Liver (tissue), 3 donors: Measurements from ENCODE around the gene KCNJ3.

ENCODE experiments used
- CTCF ChIP-seq: fragments of 150-350 bp; IDR thresholded peaks from 2 replicates; pipeline ENCODE4 v1.5.1; 2017; ENCODE audit warnings: improper control_type of control experiment, low read depth, low read length; ENCODE audit not compliant: missing input control
- EGR1 ChIP-seq, 2 donors: IDR thresholded peaks; 2 replicates each; pipeline ENCODE4 v1.6.1; 2016 to 2018; ENCODE audit warnings: antibody characterized with exemption in 2 of 2, low read depth in 2 of 2
- FOXA2 ChIP-seq: IDR thresholded peaks from 2 replicates; pipeline ENCODE4 v1.6.1; 2016; ENCODE audit warnings: antibody characterized with exemption
- GABPA ChIP-seq, 2 donors: IDR thresholded peaks in 1 of 2; conservative IDR thresholded peaks in 1 of 2; 2 replicates each; pipeline ENCODE4 v1.6.1; 2016; ENCODE audit warnings: antibody characterized with exemption in 2 of 2, mild to moderate bottlenecking in 1 of 2, moderate library complexity in 1 of 2
- JUND ChIP-seq, 2 donors: IDR thresholded peaks; 2 replicates each; pipeline ENCODE4 v1.6.1; 2016; ENCODE audit warnings: antibody characterized with exemption in 2 of 2
- MAX ChIP-seq: IDR thresholded peaks from 2 replicates; pipeline ENCODE4 v1.6.1; 2016; ENCODE audit warnings: antibody characterized with exemption
- NR2F2 ChIP-seq: IDR thresholded peaks from 2 replicates; pipeline ENCODE4 v1.6.1; 2016; ENCODE audit warnings: antibody characterized with exemption
- RAD21 ChIP-seq, 2 donors: IDR thresholded peaks; 2 replicates each; pipeline ENCODE4 v1.6.1; 2016; ENCODE audit warnings: antibody characterized with exemption in 2 of 2, mild to moderate bottlenecking in 2 of 2
- REST ChIP-seq: IDR thresholded peaks from 2 replicates; pipeline ENCODE4 v1.6.1; 2016; ENCODE audit warnings: antibody characterized with exemption, mild to moderate bottlenecking
- RXRA ChIP-seq, 2 donors: IDR thresholded peaks; 2 replicates each; pipeline ENCODE4 v1.6.1; 2017 to 2018; ENCODE audit warnings: antibody characterized with exemption in 2 of 2, mild to moderate bottlenecking in 1 of 2
- TAF1 ChIP-seq: conservative IDR thresholded peaks from 2 replicates; pipeline ENCODE4 v1.6.1; 2016; ENCODE audit warnings: antibody characterized with exemption, mild to moderate bottlenecking
- donor health status: healthy.
- donor health status: healthy.

GRCh38 chr2:154771664-154772284, 73.3 kb downstream of the KCNJ3 start:
- TF ChIP-seq CTCF (no peak), RAD21 (IDR thresholded peaks at IDR 0.05) (no peak), EGR1 (IDR thresholded peaks at IDR 0.05; ENCODE audit: low read depth in 2 of 2) (no peak), MAX (no peak), TAF1 (no peak), REST (no peak), RXRA (IDR thresholded peaks at IDR 0.05) (no peak), GABPA (IDR thresholded peaks at IDR 0.05 in 1 of 2, conservative IDR thresholded peaks at IDR 0.05 in 1 of 2) (no peak), FOXA2 (no peak), JUND (IDR thresholded peaks at IDR 0.05) (no peak), NR2F2 (no peak)
